Gastroesophageal sphincter (tissue), 4 donors: ENCODE results near the gene USP47. TPM values are rescaled to one million over a fixed set of nuclear protein-coding genes. Genes with fewer than 3 reads are reported as not detected.

Experiments
- ATAC-seq: fragments of 150-250 bp; one replicate; pipeline ENCODE4 v1.9.1; 2016; ENCODE audit warnings: mild to moderate bottlenecking, moderate library complexity
- H3K27ac ChIP-seq, 4 donors: fragments of 200-600 bp; sonication (generic) in 3 of 4; 1 replicate in 3 of 4; 2 replicates in 1 of 4; pipeline ENCODE4 v1.5.1; 2016 to 2019
- H3K27me3 ChIP-seq: fragments of 200-600 bp; sonication (generic); one replicate; pipeline ENCODE4 v1.5.1; 2019
- H3K36me3 ChIP-seq, 2 donors: fragments of 200-600 bp; sonication (generic); one replicate each; pipeline ENCODE4 v1.5.1; 2019; ENCODE audit warnings: control low read depth in 1 of 2
- H3K4me1 ChIP-seq, 3 donors: fragments of 200-600 bp; sonication (generic); 1 replicate in 2 of 3; 2 replicates in 1 of 3; pipeline ENCODE4 v1.5.1; 2016 to 2019; ENCODE audit warnings: control low read depth in 2 of 3
- H3K4me3 ChIP-seq, 2 donors: fragments of 200-600 bp; sonication (generic); one replicate each; pipeline ENCODE4 v1.5.1; 2019; ENCODE audit warnings: mild to moderate bottlenecking in 1 of 2, moderate library complexity in 1 of 2
- H3K9me3 ChIP-seq, 3 donors: fragments of 200-600 bp; sonication (generic); one replicate each; pipeline ENCODE4 v1.5.1; 2017 to 2019; ENCODE audit warnings: control low read depth in 2 of 3
- CTCF ChIP-seq, 4 experiments: fragments of 200-600 bp in 2 of 4; fragments of 450-650 bp in 2 of 4; sonication (generic) in 1 of 4; IDR thresholded peaks; one replicate each; pipeline ENCODE4 v1.5.1; 2017 to 2019; ENCODE audit warnings: antibody characterized with exemption in 4 of 4, mild to moderate bottlenecking in 2 of 4, moderate library complexity in 2 of 4
- EP300 ChIP-seq: sonication (generic); formaldehyde crosslinking; IDR thresholded peaks from one replicate; pipeline ENCODE4 v1.6.1; 2017; ENCODE audit warnings: antibody characterized with exemption, mild to moderate bottlenecking
- POLR2A ChIP-seq, 2 donors: fragments of 450-650 bp; IDR thresholded peaks; one replicate each; pipeline ENCODE4 v1.6.1; 2017; ENCODE audit warnings: antibody characterized with exemption in 2 of 2, mild to moderate bottlenecking in 2 of 2, moderate library complexity in 1 of 2
- POLR2AphosphoS5 ChIP-seq: sonication (generic); formaldehyde crosslinking; IDR thresholded peaks from one replicate; pipeline ENCODE4 v1.6.1; 2017; ENCODE audit warnings: antibody characterized with exemption
- WGBS, 2 donors: methylation state at CpG; one replicate each; pipeline ENCODE4 v1.1.5; 2018; ENCODE audit warnings: low coverage in 1 of 2; 5-methylcytosine and 5-hydroxymethylcytosine counted together
- total RNA-seq, 4 donors: library from RNA; depleted of rRNA; stranded (reverse); fragments of >200 nt; gene quantifications; one replicate each; pipeline ENCODE4 v1.1.0, GENCODE V29; 2016

The USP47 gene
- total RNA-seq, 4 donors from 2014 or later = 84.7 to 156 (median 115) TPM

- Histone ChIP-seq H3K27ac (peak overlapping the region in 1 of 4 donors; percentile 6), H3K4me1 (peaks cover 0 to 38% (median 4%) of the 10 kb centered on the region in 3 donors), H3K4me3 (no peak overlapping the region), H3K36me3 (no peaks in the 10 kb centered on the region), H3K27me3 (no peaks in the 10 kb centered on the region), H3K9me3 (no peaks in the 10 kb centered on the region)
- WGBS, 2 donors = 78 to 84% methylated on average over 7 to 19 of the region's 35 CpGs
- ATAC-seq = no peak
- TF ChIP-seq POLR2AphosphoS5 (no peak), POLR2A (IDR thresholded peaks at IDR 0.05) (no peak), CTCF (IDR thresholded peaks at IDR 0.05) (no peak), EP300 (no peak)
These were observed 30.7 kb upstream of the USP47 start for GRCh38 chr11:11810764-11811726.

DNA sequence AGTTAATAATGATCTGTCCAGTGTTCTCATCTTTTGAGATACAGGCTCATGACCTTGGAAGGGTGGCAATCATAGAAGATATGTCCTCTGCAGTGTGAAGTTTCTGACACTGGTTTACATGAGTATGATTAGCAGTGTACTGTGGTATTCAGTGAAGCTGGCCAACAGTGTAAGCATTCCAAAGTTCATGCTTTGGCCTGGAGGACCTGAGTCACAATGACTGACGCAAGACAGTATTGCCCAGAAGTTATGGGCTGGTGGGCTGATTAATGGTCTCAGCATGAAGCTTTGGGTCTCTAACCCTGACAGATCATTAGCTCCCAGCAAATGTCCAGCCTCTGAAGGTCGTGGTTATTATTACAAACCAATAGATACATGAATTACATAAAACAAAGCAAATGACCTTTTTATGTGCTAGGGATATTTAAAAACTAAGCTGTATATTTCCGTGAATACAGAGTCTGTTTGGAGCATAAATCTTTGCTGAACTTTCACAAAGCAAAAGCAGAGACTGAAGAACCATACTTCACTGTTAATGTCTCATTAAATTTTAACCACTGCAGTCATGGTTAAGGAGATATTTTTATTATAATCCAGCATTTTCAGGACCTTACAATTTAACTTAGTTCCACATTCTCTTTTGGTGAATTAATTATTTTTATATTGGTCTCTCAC lies 28.3 kb upstream of the USP47 start:
- H3K4me3 ChIP-seq = no peak overlapping the region
- peaks cover 0 to 26% (median 4%) of the 10 kb centered on the region in 3 donors for H3K4me1 ChIP-seq
- peak overlapping the region; percentile 71 to 81 (median 76) for H3K27ac ChIP-seq
- H3K27me3 ChIP-seq = no peaks in the 10 kb centered on the region
- peak; percentile 95 for ATAC-seq
- no peaks in the 10 kb centered on the region for H3K9me3 ChIP-seq
- no peaks in the 10 kb centered on the region for H3K36me3 ChIP-seq
- 13 to 28% methylated on average over 3 of the region's 3 CpGs for WGBS, 2 donors
- TF ChIP-seq EP300 (no peak), POLR2AphosphoS5 (peak; percentile 92), POLR2A (IDR thresholded peaks at IDR 0.05) (no peak)

DNA sequence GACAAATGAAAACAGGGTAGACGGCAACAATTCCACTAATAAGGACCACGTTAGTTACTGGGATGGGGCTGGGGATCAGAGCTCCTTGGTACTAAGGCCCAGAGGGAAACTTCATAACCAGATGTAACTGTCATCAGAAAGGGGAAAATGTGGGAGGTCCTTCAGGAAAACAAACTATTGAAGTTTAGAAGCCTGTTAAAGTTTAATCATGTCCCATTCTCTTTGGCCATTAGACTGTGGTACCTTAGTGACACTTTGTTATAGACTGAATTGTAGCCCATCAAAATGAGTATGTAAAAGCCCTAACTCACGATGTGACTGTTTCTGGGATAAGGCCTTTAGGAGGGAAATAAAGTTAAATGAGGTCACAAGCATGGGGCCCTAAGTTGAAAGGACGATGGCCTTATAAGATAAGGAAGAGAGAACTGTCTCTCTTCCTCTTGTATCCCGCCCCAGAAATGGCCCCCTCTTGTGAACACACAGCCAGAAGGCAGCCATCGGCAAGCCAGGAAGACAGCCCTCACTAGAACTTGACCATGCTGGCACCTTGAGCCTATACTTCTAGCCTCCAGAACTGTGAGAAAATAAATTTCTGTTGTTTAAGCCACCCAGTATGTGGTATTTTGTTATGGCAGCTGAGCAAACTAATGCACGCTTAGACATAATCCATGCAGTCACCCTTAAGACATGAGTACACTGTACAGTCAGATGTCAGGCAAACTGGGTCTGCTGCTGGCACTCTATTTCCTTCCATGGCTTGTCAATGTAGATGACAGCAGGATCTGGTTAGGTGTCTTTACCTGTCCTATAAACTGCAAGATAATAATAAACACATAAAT lies 26.9 kb upstream of the USP47 start:
- Histone ChIP-seq H3K9me3 (no peaks in the 10 kb centered on the region), H3K27ac (peak overlapping the region in 2 of 4 donors; percentile 71 to 78)
- whole genome bisulfite sequencing, 2 donors = 89 to 96% methylated on average over 3 to 7 of the region's 7 CpGs

GRCh38 chr11:11816511-11817314 lies 25.1 kb upstream of the USP47 start:
- ATAC-seq = no peak

More for the DNA sequence above, 26.9 kb upstream of the USP47 start:
- ATAC-seq = no peak
- Histone ChIP-seq H3K4me1 (peaks cover 0 to 16% (median 4%) of the 10 kb centered on the region in 3 donors), H3K27me3 (no peaks in the 10 kb centered on the region), H3K36me3 (no peaks in the 10 kb centered on the region), H3K4me3 (no peak overlapping the region)
- no peak for TF ChIP-seq EP300
- TF ChIP-seq POLR2A (IDR thresholded peaks at IDR 0.05) = no peak
- no peak for TF ChIP-seq CTCF (IDR thresholded peaks at IDR 0.05)

More at GRCh38 chr11:11816511-11817314, 25.1 kb upstream of the USP47 start:
- no peak overlapping the region for H3K4me3 ChIP-seq
- no peak overlapping the region for H3K27ac ChIP-seq
- WGBS, 2 donors = 41 to 78% methylated on average over 2 of the region's 2 CpGs
- peaks cover 0 to 16% (median 4%) of the 10 kb centered on the region in 3 donors for H3K4me1 ChIP-seq
- no peaks in the 10 kb centered on the region for H3K36me3 ChIP-seq
- H3K9me3 ChIP-seq = no peaks in the 10 kb centered on the region
- TF ChIP-seq CTCF (IDR thresholded peaks at IDR 0.05) (no peak), POLR2A (IDR thresholded peaks at IDR 0.05) (no peak), EP300 (no peak), POLR2AphosphoS5 (no peak)
- H3K27me3 ChIP-seq = no peaks in the 10 kb centered on the region
